22Rv1 (cell line): ENCODE data around the gene SYNE1.

Experiments
- CTCF ChIP-seq: fragments of 450-650 bp; IDR thresholded peaks from 2 replicates; pipeline ENCODE4 v1.5.1; 2017; ENCODE audit warnings: mild to moderate bottlenecking
- ZFX ChIP-seq: fragments of 450-650 bp; IDR thresholded peaks from 2 replicates; pipeline ENCODE4 v1.6.1; 2017; ENCODE audit warnings: antibody characterized with exemption, borderline replicate concordance

- TF ChIP-seq CTCF (no peak), ZFX (no peak)
These were observed 293.3 kb downstream of the SYNE1 start for GRCh38 chr6:152343735-152344360.
